Kasumi-1 (cell line): ENCODE results near the gene AFAP1L2.
"Not testable (repeated sequence)": the region's sequence is repeated elsewhere in the genome, so short reads cannot be mapped to it uniquely, and the experiment has no call there.

Source experiments
- DNase-seq, 2 experiments: peaks; one replicate each; lab custom pipeline; 2025; lab: John Stamatoyannopoulos, UW

The AFAP1L2 gene

GRCh38 chr10:114359041-114359952 is 45.0 kb downstream of the AFAP1L2 start:
- DNase-seq: no peak

GRCh38 chr10:114357515-114357996 is 46.7 kb downstream of the AFAP1L2 start:
- no peak for DNase-seq

GRCh38 chr10:114356751-114357514 is 47.4 kb downstream of the AFAP1L2 start:
- DNase-seq: no peak

GRCh38 chr10:114356126-114356525 is 48.2 kb downstream of the AFAP1L2 start:
- no peak for DNase-seq

GRCh38 chr10:114353383-114353782 is 50.9 kb downstream of the AFAP1L2 start:
- no peak for DNase-seq

GRCh38 chr10:114352653-114353298 is 51.5 kb downstream of the AFAP1L2 start:
- DNase-seq: no peak

GRCh38 chr10:114350751-114351150 is 53.6 kb downstream of the AFAP1L2 start:
- DNase-seq: no peak

GRCh38 chr10:114349522-114350215 is 54.6 kb downstream of the AFAP1L2 start:
- no peak for DNase-seq

GRCh38 chr10:114349071-114349470 is 55.2 kb downstream of the AFAP1L2 start:
- not testable (repeated sequence) for DNase-seq

- DNase-seq: peak in 1 of 2 experiments; percentile 27
Observed at GRCh38 chr10:114347791-114348190, 56.5 kb downstream of the AFAP1L2 start.

- no peak for DNase-seq
Observed at GRCh38 chr10:114347241-114347640, 57.1 kb downstream of the AFAP1L2 start.

- DNase-seq: no peak
Observed at GRCh38 chr10:114346176-114347031, 57.9 kb downstream of the AFAP1L2 start.

GRCh38 chr10:114345701-114346100 is 58.6 kb downstream of the AFAP1L2 start:
- DNase-seq: no peak

GRCh38 chr10:114343623-114344505 is 60.4 kb downstream of the AFAP1L2 start:
- no peak for DNase-seq

GRCh38 chr10:114342976-114343375 is 61.3 kb downstream of the AFAP1L2 start:
- DNase-seq: no peak

GRCh38 chr10:114340816-114341215 is 63.5 kb downstream of the AFAP1L2 start:
- DNase-seq: no peak

GRCh38 chr10:114337510-114338462 is 66.5 kb downstream of the AFAP1L2 start:
- DNase-seq: no peak

GRCh38 chr10:114336823-114337509 is 67.3 kb downstream of the AFAP1L2 start:
- DNase-seq: no peak
